K562 (cell line): ENCODE results near the gene BEX3. TPM values are rescaled to one million over a fixed set of nuclear protein-coding genes. Genes with fewer than 3 reads are reported as not detected.

Source experiments
- ATAC-seq: fragments of 200-7000 bp; cut with Tn5 transposase; 3 replicates; pipeline ENCODE4 v1.9.1; 2020; ENCODE audit warnings: moderate library complexity
- BruUV-seq: library from RNA; stranded (reverse); fragments of 400-500 nt; replicated peaks from 2 replicates; lab custom pipeline; 2021; lab: Mats Ljungman, UMichigan
- CTCF ChIA-PET: fragments of 300-600 bp; formaldehyde crosslinking; extraction: SDS; loops from one replicate; lab custom pipeline; 2021; ENCODE audit warnings: low intra/inter-chr PET ratio; lab: Yijun Ruan, JAX
- POLR2A ChIA-PET: fragments of 300-600, 350-650 bp; sonication (Branson Sonifier 250); formaldehyde crosslinking; extraction: SDS; loops from one replicate; lab custom pipeline; 2021; ENCODE audit warnings: antibody characterized with exemption, inconsistent platforms; lab: Yijun Ruan, JAX
- DNase-seq, 4 experiments: peaks; one replicate each; pipeline versions ENCODE4 v3.0.0 to v3.0.0-alpha.2; 2011 to 2018; ENCODE audit warnings: low spot score in 3 of 4, mixed read lengths in 3 of 4; ENCODE audit errors: extremely low read depth in 1 of 4
- FAIRE-seq: peaks from 2 replicates; lab custom pipeline; 2011; peaks lifted over from hg19 to GRCh38; lab: Jason Lieb, UNC
- H2AFZ ChIP-seq: 2 replicates; pipeline ENCODE4 v1.6.0; 2011; ENCODE audit warnings: low read depth, low read length, control low read depth, inconsistent platforms
- H3K27ac ChIP-seq: fragments of 200-600 bp; 3 replicates; pipeline ENCODE4 v1.8.0; 2011; ENCODE audit warnings: low read depth, mild to moderate bottlenecking, control low read depth, inconsistent platforms, low read length, moderate library complexity, mixed read lengths; ENCODE audit errors: extremely low read depth
- H3K27me3 ChIP-seq, 2 experiments: fragments of 300-600 bp in 1 of 2; 2 replicates in 1 of 2; 3 replicates in 1 of 2; pipeline versions ENCODE4 v1.6.0 to v1.8.0; 2011; ENCODE audit warnings: inconsistent platforms in 2 of 2, low read length in 2 of 2, mild to moderate bottlenecking in 1 of 2, mixed read lengths in 1 of 2, moderate library complexity in 1 of 2; ENCODE audit not compliant: control insufficient read depth in 2 of 2, insufficient read depth in 2 of 2
- H3K36me3 ChIP-seq: fragments of 300-600 bp; 3 replicates; pipeline ENCODE4 v1.8.0; 2011; ENCODE audit warnings: mild to moderate bottlenecking, low read length, inconsistent platforms; ENCODE audit not compliant: control insufficient read depth, insufficient read depth
- H3K4me1 ChIP-seq, 2 experiments: fragments of 200-600 bp in 1 of 2; replicated peaks in 1 of 2; 2 replicates in 1 of 2; 3 replicates in 1 of 2; pipeline versions ENCODE4 v1.5.1 to v1.8.0; 2011; ENCODE audit warnings: inconsistent platforms in 2 of 2, low read length in 2 of 2, mild to moderate bottlenecking in 1 of 2, mixed read lengths in 1 of 2, moderate library complexity in 1 of 2; ENCODE audit not compliant: control insufficient read depth in 2 of 2, insufficient read depth in 2 of 2
- H3K4me2 ChIP-seq: 2 replicates; pipeline ENCODE4 v1.6.1; 2011; ENCODE audit warnings: low read length, control low read depth, inconsistent platforms, mixed read lengths; ENCODE audit not compliant: insufficient read depth
- H3K4me3 ChIP-seq: fragments of 200-600 bp; sonication (generic), shearing (Covaris generic); 2 replicates; pipeline ENCODE4 v1.5.1; 2016; ENCODE audit warnings: control low read depth, inconsistent platforms
- H3K79me2 ChIP-seq: fragments of 200-600 bp; 3 replicates; pipeline ENCODE4 v1.8.0; 2011; ENCODE audit warnings: low read length, inconsistent platforms; ENCODE audit not compliant: control insufficient read depth, insufficient read depth
- H3K9ac ChIP-seq, 2 experiments: 2 replicates each; pipeline versions ENCODE4 v1.6.0 to v1.6.1; 2011; ENCODE audit warnings: low read depth in 2 of 2, low read length in 2 of 2, control low read depth in 1 of 2, inconsistent platforms in 1 of 2, mild to moderate bottlenecking in 1 of 2, mixed read lengths in 1 of 2; ENCODE audit not compliant: insufficient read depth in 1 of 2
- H3K9me1 ChIP-seq: one replicate; pipeline ENCODE4 v1.6.0; 2011; ENCODE audit warnings: inconsistent platforms, mild to moderate bottlenecking, low read length, moderate library complexity; ENCODE audit not compliant: control insufficient read depth, insufficient read depth
- H3K9me3 ChIP-seq: replicated peaks from 2 replicates; pipeline ENCODE4 v1.5.1; 2011; ENCODE audit warnings: low read depth, low read length, inconsistent platforms; ENCODE audit not compliant: control insufficient read depth, insufficient read depth
- H4K20me1 ChIP-seq: replicated peaks from 2 replicates; pipeline ENCODE4 v1.6.1; 2011; ENCODE audit warnings: low read length, inconsistent platforms, mixed read lengths; ENCODE audit not compliant: control insufficient read depth, insufficient read depth
- PRPF4 ChIP-seq: fragments of 200-400 bp; formaldehyde crosslinking; IDR thresholded peaks from one replicate; pipeline ENCODE4 v1.6.1; 2017; ENCODE audit warnings: low read length, low read depth, mild to moderate bottlenecking; ENCODE audit not compliant: insufficient read depth, poor library complexity, severe bottlenecking
- U2AF1 ChIP-seq: fragments of 200-400 bp; formaldehyde crosslinking; optimal IDR thresholded peaks from 2 replicates; pipeline ENCODE3; 2017; ENCODE audit warnings: mild to moderate bottlenecking, low read depth, low read length, moderate library complexity
- ZNF436 ChIP-seq: fragments of 250-450, 450-650 bp; sonication (Bioruptor Pico); formaldehyde crosslinking; IDR thresholded peaks from 2 replicates; pipeline ENCODE4 v1.7.0; 2020; ENCODE audit warnings: mild to moderate bottlenecking
- WGBS: fragments of 100-300 bp; shearing (Covaris generic); methylation state at CpG from one replicate; pipeline ENCODE4 v1.1.6; 2016; ENCODE audit warnings: low coverage, mixed read lengths; ENCODE audit not compliant: insufficient coverage; ENCODE audit errors: missing lambda C conversion rate; 5-methylcytosine and 5-hydroxymethylcytosine counted together
- in situ Hi-C: fragments of 300-500 bp; cut with MboI; formaldehyde crosslinking; loops from 4 replicates; pipeline ENCODE4 v1.15.0; 2018; ENCODE audit warnings: inconsistent platforms, mixed read lengths
- intact Hi-C: fragments of 100-400 bp; cut with micrococcal nuclease; formaldehyde crosslinking; loops from 2 replicates; pipeline ENCODE4 v1.14.2; 2022
- polyA plus RNA-seq, 8 experiments: library from polyadenylated mRNA; depleted of rRNA in 4 of 8; stranded (reverse) in 5 of 8; unstranded in 3 of 8; fragments of >200 nt; fragmentation: Nextera tagmentation in 2 of 8; fragmentation: Illumina TruSeq in 1 of 8; extraction: Ambion mirVana in 2 of 8; extraction: Trizol in 1 of 8; gene quantifications; 2 replicates each; pipeline versions ENCODE4 v1.2.1 to v1.2.3, GENCODE V29; 2011 to 2014; ENCODE audit warnings: inconsistent platforms in 1 of 8, missing spikeins in 1 of 8
- total RNA-seq, 7 experiments: library from RNA; depleted of rRNA in 6 of 7; stranded (reverse); fragments of >200 nt in 6 of 7; fragmentation: Illumina TruSeq in 2 of 7; extraction: Trizol in 2 of 7; gene quantifications; 2 replicates each; pipeline versions ENCODE4 v1.2.1 to v1.2.3, GENCODE V29; 2011 to 2021; ENCODE audit warnings: low replicate concordance in 1 of 7
- TF ChIP-seq, protein P1 (sequence below): IDR thresholded peaks from 3 replicates; pipeline ENCODE4 v1.6.1; 2011; ENCODE audit warnings: borderline replicate concordance, mild to moderate bottlenecking; ENCODE audit not compliant: insufficient read length, insufficient read depth
- TF ChIP-seq, protein P2 (sequence below): fragments of 250-450 bp; sonication (Bioruptor Pico); IDR thresholded peaks from 2 replicates; pipeline ENCODE4 v1.4.0; 2020; ENCODE audit warnings: mild to moderate bottlenecking, moderate library complexity

BEX3 gene
- total and polyA plus RNA-seq, 9 of the 15 experiments (the other 6 are each of a cell fraction or from before 2014, with no cell fraction given), result 0.21 to 0.47 TPM; not detected in 7

DNA sequence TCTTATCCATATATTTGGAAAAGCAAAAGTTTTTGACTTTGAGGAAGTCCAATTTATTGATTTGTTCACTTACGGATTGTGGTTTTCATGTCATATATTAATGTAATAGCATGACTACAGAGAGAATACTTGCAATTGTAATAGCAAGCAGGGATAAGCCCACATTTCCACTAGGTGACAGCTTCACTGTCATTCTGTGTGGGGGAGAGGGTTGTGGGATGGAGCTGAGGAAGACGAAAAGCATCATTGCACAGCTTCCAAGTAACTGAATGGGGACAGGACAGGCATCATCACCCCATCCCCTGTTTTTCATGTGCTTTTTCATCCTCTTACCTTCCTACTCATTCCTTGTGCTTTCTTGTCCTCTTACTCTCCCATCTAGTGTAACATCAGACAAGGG lies 31.4 kb downstream of the BEX3 start:
- no peak overlapping the region for H3K27ac ChIP-seq
- no peak overlapping the region for H3K4me2 ChIP-seq
- H3K4me1 ChIP-seq, result peaks cover 0 to 4% of the 10 kb centered on the region in 2 experiments; a peak in 3 of 5 replicates
- WGBS, result 67% methylated on average over 1 of the region's 2 CpGs
- no peak for ATAC-seq
- FAIRE-seq, result no peak
- H3K4me3 ChIP-seq, result no peak overlapping the region
- no peak overlapping the region for H2AFZ ChIP-seq
- H3K36me3 ChIP-seq, result no peaks in the 10 kb centered on the region
- intact Hi-C loops (no loop called here), in situ Hi-C loops (no loop called here)
- H3K27me3 ChIP-seq, result no peaks in the 10 kb centered on the region
- ChIA-PET CTCF (no interaction called here), POLR2A (no interaction called here)
- no peak for TF ChIP-seq ZNF436 (CRISPR knock-in tag)
- TF ChIP-seq U2AF1, result no peak
- TF ChIP-seq, protein P1, sequence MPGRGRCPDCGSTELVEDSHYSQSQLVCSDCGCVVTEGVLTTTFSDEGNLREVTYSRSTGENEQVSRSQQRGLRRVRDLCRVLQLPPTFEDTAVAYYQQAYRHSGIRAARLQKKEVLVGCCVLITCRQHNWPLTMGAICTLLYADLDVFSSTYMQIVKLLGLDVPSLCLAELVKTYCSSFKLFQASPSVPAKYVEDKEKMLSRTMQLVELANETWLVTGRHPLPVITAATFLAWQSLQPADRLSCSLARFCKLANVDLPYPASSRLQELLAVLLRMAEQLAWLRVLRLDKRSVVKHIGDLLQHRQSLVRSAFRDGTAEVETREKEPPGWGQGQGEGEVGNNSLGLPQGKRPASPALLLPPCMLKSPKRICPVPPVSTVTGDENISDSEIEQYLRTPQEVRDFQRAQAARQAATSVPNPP, result no peak
- TF ChIP-seq PRPF4, result no peak
- TF ChIP-seq, protein P2, sequence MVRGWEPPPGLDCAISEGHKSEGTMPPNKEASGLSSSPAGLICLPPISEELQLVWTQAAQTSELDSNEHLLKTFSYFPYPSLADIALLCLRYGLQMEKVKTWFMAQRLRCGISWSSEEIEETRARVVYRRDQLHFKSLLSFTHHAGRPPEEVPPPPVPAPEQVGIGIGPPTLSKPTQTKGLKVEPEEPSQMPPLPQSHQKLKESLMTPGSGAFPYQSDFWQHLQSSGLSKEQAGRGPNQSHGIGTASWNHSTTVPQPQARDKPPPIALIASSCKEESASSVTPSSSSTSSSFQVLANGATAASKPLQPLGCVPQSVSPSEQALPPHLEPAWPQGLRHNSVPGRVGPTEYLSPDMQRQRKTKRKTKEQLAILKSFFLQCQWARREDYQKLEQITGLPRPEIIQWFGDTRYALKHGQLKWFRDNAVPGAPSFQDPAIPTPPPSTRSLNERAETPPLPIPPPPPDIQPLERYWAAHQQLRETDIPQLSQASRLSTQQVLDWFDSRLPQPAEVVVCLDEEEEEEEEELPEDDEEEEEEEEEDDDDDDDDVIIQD (CRISPR knock-in tag), result no peak
- no peak overlapping the region for H3K9ac ChIP-seq
- no peaks in the 10 kb centered on the region for H4K20me1 ChIP-seq
- no peaks in the 10 kb centered on the region for H3K79me2 ChIP-seq
- H3K9me1 ChIP-seq, result no peaks in the 10 kb centered on the region
- no peak for DNase-seq
- H3K9me3 ChIP-seq, result no peaks in the 10 kb centered on the region
- no TSS peak for BruUV-seq
